Measurements from ENCODE around the gene ARMC5. TPM values are rescaled to one million over a fixed set of nuclear protein-coding genes. Genes with fewer than 3 reads are reported as not detected.

ARMC5 gene
- polyA plus RNA-seq, 1 donor from 2014 or later: 27.6 TPM

GRCh38 chr16:31474173-31474714 lies 14.9 kb downstream of the ARMC5 start:
- H3K36me3 ChIP-seq (ENCODE audit: insufficient read depth, low read length): no peaks in the 10 kb centered on the region

More at GRCh38 chr16:31474173-31474714, 14.9 kb downstream of the ARMC5 start:
- Histone ChIP-seq H3K79me2 (replicated peaks; ENCODE audit: insufficient read depth, low read length) (no peaks in the 10 kb centered on the region), H3K4me2 (ENCODE audit: low read length) (no peak overlapping the region), H3K9me2 (ENCODE audit: insufficient read depth, low read length) (no peaks in the 10 kb centered on the region), H3K9me3 (ENCODE audit: low read length) (no peaks in the 10 kb centered on the region), H2AFZ (ENCODE audit: low read depth, low read length) (no peak overlapping the region), H3K27me3 (ENCODE audit: insufficient read depth, low read depth, low read length) (peaks cover 79% of the 10 kb centered on the region), H3K4me3 (ENCODE audit: low read length) (no peak overlapping the region), H3K9ac (ENCODE audit: low read length) (no peak overlapping the region), H3F3A (ENCODE audit: insufficient read depth, low read length, poor library complexity, severe bottlenecking) (no peaks in the 10 kb centered on the region), H3K27ac (ENCODE audit: low read length) (no peak overlapping the region), H4K20me1 (ENCODE audit: insufficient read depth) (no peaks in the 10 kb centered on the region)
- TF ChIP-seq CTCF (IDR thresholded peaks at IDR 0.05; ENCODE audit: poor library complexity, severe bottlenecking): no peak
- no peak for TF ChIP-seq EP300 (conservative IDR thresholded peaks at IDR 0.05; ENCODE audit: poor library complexity, severe bottlenecking)
- no peak for TF ChIP-seq REST (IDR thresholded peaks at IDR 0.05; ENCODE audit: borderline replicate concordance)
- TF ChIP-seq MXI1 (conservative IDR thresholded peaks at IDR 0.05; ENCODE audit: poor library complexity, severe bottlenecking): no peak
- no peak for TF ChIP-seq RAD21 (conservative IDR thresholded peaks at IDR 0.05)
- TF ChIP-seq SMC3 (conservative IDR thresholded peaks at IDR 0.05; ENCODE audit: poor library complexity): no peak
- TF ChIP-seq EZH2 (IDR thresholded peaks at IDR 0.05; ENCODE audit: borderline replicate concordance, insufficient read depth, low read length, poor library complexity, severe bottlenecking): no peak
- TF ChIP-seq TAF1 (IDR thresholded peaks at IDR 0.05; ENCODE audit: low read depth): no peak
- no peak for TF ChIP-seq POLR2AphosphoS5 (IDR thresholded peaks at IDR 0.05)

Data from neural cell (in vitro differentiated cells).